Measurements from ENCODE around the gene KCNQ1. TPM values are rescaled to one million over a fixed set of nuclear protein-coding genes. Genes with fewer than 3 reads are reported as not detected.

Gene KCNQ1
- total RNA-seq, 4 donors from 2014 or later: 2.6 to 12.7 (median 4.9) TPM

GRCh38 chr11:2420502-2421225 is 24.1 kb upstream of the KCNQ1 start:
- no peaks in the 10 kb centered on the region for H3K36me3 ChIP-seq
- peak overlapping the region in 1 of 4 donors; percentile 13 for H3K27ac ChIP-seq
- H3K27me3 ChIP-seq: peaks cover 25% of the 10 kb centered on the region
- peak; percentile 89 for ATAC-seq
- H3K4me1 ChIP-seq: peaks cover 0 to 20% (median 3%) of the 10 kb centered on the region in 3 donors
- H3K4me3 ChIP-seq: no peak overlapping the region
- H3K9me3 ChIP-seq: no peaks in the 10 kb centered on the region
- WGBS, 2 donors (ENCODE audit: low coverage in 1 of 2): 0% methylated on average over 2 of the region's 44 CpGs; no CpG with 5 or more reads in 1 of the 2 donors
- TF ChIP-seq, protein P1, sequence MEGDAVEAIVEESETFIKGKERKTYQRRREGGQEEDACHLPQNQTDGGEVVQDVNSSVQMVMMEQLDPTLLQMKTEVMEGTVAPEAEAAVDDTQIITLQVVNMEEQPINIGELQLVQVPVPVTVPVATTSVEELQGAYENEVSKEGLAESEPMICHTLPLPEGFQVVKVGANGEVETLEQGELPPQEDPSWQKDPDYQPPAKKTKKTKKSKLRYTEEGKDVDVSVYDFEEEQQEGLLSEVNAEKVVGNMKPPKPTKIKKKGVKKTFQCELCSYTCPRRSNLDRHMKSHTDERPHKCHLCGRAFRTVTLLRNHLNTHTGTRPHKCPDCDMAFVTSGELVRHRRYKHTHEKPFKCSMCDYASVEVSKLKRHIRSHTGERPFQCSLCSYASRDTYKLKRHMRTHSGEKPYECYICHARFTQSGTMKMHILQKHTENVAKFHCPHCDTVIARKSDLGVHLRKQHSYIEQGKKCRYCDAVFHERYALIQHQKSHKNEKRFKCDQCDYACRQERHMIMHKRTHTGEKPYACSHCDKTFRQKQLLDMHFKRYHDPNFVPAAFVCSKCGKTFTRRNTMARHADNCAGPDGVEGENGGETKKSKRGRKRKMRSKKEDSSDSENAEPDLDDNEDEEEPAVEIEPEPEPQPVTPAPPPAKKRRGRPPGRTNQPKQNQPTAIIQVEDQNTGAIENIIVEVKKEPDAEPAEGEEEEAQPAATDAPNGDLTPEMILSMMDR (IDR thresholded peaks at IDR 0.05): peak in 3 of 4 experiments; percentile 95 to 97 (median 97)
- TF ChIP-seq POLR2A (IDR thresholded peaks at IDR 0.05): no peak

- Histone ChIP-seq H3K9me3 (no peaks in the 10 kb centered on the region), H3K4me1 (peaks cover 0 to 20% (median 3%) of the 10 kb centered on the region in 3 donors), H3K36me3 (no peaks in the 10 kb centered on the region), H3K27ac (no peak overlapping the region), H3K27me3 (peaks cover 32% of the 10 kb centered on the region), H3K4me3 (no peak overlapping the region)
- TF ChIP-seq POLR2A (IDR thresholded peaks at IDR 0.05) (no peak), EP300 (IDR thresholded peaks at IDR 0.05) (no peak), POLR2AphosphoS5 (IDR thresholded peaks at IDR 0.05) (no peak)
- TF ChIP-seq, protein P1 (IDR thresholded peaks at IDR 0.05): no peak
- WGBS, 2 donors (ENCODE audit: low coverage in 1 of 2): 80% methylated on average over 1 to 2 of the region's 19 CpGs
- ATAC-seq: no peak
Observed at GRCh38 chr11:2421226-2421994, 23.4 kb upstream of the KCNQ1 start.

GRCh38 chr11:2421996-2422395 is 22.8 kb upstream of the KCNQ1 start:
- Histone ChIP-seq H3K27me3 (peaks cover 34% of the 10 kb centered on the region), H3K27ac (no peak overlapping the region), H3K4me1 (peaks cover 0 to 20% (median 3%) of the 10 kb centered on the region in 3 donors), H3K9me3 (no peaks in the 10 kb centered on the region), H3K4me3 (no peak overlapping the region), H3K36me3 (no peaks in the 10 kb centered on the region)
- WGBS, 2 donors (ENCODE audit: low coverage in 1 of 2): no CpG with 5 or more reads among the region's 17 CpGs
- no peak for TF ChIP-seq EP300 (IDR thresholded peaks at IDR 0.05)
- TF ChIP-seq, protein P1 (IDR thresholded peaks at IDR 0.05): no peak
- TF ChIP-seq POLR2A (IDR thresholded peaks at IDR 0.05): no peak
- TF ChIP-seq POLR2AphosphoS5 (IDR thresholded peaks at IDR 0.05): no peak
- no peak for ATAC-seq

- no peak overlapping the region for H3K27ac ChIP-seq
- peaks cover 0 to 20% (median 3%) of the 10 kb centered on the region in 3 donors for H3K4me1 ChIP-seq
- ATAC-seq: no peak
- no peaks in the 10 kb centered on the region for H3K9me3 ChIP-seq
- no peak overlapping the region for H3K4me3 ChIP-seq
- peaks cover 34% of the 10 kb centered on the region for H3K27me3 ChIP-seq
- WGBS, 2 donors (ENCODE audit: low coverage in 1 of 2): no CpG with 5 or more reads among the region's 14 CpGs
- H3K36me3 ChIP-seq: no peaks in the 10 kb centered on the region
- TF ChIP-seq POLR2A (IDR thresholded peaks at IDR 0.05): no peak
- TF ChIP-seq, protein P1 (IDR thresholded peaks at IDR 0.05): no peak
- no peak for TF ChIP-seq EP300 (IDR thresholded peaks at IDR 0.05)
- no peak for TF ChIP-seq POLR2AphosphoS5 (IDR thresholded peaks at IDR 0.05)
Observed at GRCh38 chr11:2422461-2423156, 22.2 kb upstream of the KCNQ1 start.

All from gastroesophageal sphincter (tissue), 4 donors.